C4-2B (cell line): Measurements from ENCODE around the gene ETV4.

Experiments
- H3K27ac ChIP-seq: fragments of 450-650 bp; 2 replicates; pipeline ENCODE4 v1.5.1; 2017
- ZFX ChIP-seq: fragments of 450-650 bp; IDR thresholded peaks from 2 replicates; pipeline ENCODE4 v1.6.1; 2017
- TF ChIP-seq, protein P1 (sequence below): fragments of 450-650 bp; conservative IDR thresholded peaks from 2 replicates; pipeline ENCODE4 v1.5.1; 2017; ENCODE audit warnings: mild to moderate bottlenecking

Gene ETV4

DNA sequence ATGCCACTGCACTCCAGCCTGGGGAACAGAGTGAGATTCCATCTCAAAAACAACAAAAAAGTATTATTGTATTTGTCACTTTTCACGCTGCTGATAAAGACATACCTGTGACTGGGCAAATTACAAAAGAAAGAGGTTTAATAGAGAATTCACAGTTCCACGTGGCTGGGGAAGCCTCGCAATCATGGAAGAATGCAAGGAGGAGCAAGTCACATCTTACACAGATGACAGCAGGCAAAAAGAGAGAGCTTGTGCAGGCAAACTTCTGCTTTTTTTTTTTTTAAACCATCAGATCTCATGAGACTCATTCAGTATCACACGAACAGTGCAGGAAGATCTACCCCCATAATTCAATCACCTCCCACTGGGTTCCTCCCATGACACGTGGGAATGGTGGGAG, 41.5 kb upstream of the ETV4 start:
- TF ChIP-seq, protein P1, sequence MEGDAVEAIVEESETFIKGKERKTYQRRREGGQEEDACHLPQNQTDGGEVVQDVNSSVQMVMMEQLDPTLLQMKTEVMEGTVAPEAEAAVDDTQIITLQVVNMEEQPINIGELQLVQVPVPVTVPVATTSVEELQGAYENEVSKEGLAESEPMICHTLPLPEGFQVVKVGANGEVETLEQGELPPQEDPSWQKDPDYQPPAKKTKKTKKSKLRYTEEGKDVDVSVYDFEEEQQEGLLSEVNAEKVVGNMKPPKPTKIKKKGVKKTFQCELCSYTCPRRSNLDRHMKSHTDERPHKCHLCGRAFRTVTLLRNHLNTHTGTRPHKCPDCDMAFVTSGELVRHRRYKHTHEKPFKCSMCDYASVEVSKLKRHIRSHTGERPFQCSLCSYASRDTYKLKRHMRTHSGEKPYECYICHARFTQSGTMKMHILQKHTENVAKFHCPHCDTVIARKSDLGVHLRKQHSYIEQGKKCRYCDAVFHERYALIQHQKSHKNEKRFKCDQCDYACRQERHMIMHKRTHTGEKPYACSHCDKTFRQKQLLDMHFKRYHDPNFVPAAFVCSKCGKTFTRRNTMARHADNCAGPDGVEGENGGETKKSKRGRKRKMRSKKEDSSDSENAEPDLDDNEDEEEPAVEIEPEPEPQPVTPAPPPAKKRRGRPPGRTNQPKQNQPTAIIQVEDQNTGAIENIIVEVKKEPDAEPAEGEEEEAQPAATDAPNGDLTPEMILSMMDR = no peak
- no peak for TF ChIP-seq ZFX
- no peak overlapping the region for H3K27ac ChIP-seq

DNA sequence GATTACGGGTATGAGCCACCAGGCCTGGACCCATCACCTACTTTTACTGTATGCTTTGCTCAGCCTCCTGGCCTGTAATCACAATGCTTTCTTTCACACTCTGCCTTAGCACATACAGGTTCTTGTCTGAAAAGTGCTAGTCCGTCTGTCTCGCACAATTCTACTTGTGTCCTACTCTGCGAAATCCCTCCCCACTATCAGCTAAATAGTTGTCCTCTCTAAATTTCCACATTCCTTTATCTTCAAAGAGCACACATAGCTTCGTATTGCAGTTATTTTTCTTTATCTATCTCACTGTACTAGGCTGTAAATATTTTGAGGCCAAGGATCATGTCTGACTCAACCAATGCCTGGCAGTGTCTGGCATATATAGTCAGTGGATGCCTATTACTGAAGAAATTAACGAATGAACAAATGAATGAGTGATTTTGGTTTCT, 38.5 kb upstream of the ETV4 start:
- no peak overlapping the region for H3K27ac ChIP-seq
- TF ChIP-seq, protein P1 = no peak
- no peak for TF ChIP-seq ZFX

DNA sequence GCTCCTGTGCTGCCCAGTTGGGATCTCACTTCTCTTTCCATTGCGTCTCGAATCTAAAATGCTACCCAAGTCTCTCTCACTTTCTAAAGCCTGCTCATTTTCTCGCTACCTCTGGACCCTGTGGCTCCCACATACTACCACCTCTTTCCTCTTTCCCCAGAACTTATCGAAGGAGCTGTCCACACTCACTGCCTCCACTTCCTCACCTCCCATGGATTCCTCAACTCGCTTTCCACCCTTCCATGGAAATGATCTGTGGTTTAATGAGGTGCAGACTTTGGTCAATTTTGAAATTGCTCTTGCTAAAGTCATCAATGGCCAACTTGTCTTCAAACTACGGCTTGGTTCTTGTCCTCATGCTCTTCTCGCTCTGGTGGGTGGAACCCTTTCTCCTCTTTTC, 37.2 kb upstream of the ETV4 start:
- no peak overlapping the region for H3K27ac ChIP-seq
- TF ChIP-seq, protein P1 = no peak
- TF ChIP-seq ZFX = no peak

DNA sequence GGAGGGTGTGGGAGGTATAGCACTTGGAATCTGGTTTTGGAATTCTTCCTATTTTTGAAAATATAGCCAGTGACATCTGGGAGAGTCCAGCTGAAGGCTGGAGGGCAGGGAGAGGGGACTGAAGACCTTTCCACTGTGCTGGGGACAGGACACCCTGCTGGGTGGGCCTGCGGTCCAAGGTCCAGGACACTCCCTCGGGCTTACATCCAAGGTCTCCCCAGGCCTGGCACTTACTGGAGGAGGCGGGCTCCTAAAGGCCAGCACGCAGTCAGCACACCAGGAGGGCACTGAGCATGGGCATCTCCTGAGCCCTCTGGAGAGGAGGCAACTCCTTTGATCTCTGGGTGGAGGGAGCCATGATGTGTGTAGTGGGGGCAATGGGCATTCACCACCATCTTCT, 35.5 kb upstream of the ETV4 start:
- TF ChIP-seq, protein P1 = no peak
- no peak for TF ChIP-seq ZFX
- H3K27ac ChIP-seq = no peak overlapping the region

DNA sequence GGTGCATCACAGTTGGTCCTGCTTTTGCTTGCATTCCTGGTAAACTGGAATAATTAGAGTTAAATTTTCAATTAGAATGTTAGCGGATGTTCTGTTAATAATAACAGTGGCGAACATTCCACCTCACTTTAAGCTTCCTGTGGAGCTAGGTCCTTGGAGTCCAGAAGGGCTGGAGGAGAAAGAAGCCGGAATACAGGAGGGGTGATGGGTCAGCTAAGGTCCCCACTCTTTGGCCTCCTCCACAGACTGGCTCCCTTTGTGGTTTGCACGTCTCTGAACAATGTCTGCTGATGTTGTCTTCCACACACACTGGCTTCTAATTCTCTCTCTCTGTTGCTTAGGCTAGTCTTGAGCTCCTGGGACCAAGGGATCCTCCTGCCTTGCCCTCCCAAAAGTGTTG, 35.0 kb upstream of the ETV4 start:
- H3K27ac ChIP-seq = no peak overlapping the region
- TF ChIP-seq ZFX = no peak
- TF ChIP-seq, protein P1 = no peak

DNA sequence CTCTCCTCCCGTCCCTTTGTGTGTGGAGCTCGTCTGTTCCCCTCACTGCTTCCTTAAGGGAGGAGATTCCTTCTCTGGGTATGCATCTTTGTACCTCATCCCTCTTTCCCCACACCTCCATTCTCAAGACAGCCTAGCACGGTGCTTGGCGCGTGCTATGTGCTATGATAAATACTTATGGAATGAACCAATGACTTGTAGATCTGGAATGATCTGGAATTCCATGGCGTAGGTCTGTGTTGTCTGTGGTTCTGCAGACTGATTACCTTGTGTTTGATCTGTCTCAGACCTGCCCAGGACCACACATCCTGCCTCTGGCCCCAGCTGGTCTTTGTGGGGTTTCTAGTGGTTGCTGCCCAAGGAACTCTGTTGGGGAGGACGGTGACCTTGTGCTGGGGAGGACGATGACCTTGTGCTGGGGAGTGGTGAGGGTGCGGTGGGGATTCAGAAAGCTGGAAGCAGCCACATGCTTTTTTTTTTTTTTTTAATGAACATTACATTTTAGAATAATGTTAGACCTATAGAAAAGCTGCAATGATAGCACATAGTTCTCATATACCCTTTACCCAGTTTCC, 33.5 kb upstream of the ETV4 start:
- TF ChIP-seq, protein P1 = no peak
- H3K27ac ChIP-seq = no peak overlapping the region

DNA sequence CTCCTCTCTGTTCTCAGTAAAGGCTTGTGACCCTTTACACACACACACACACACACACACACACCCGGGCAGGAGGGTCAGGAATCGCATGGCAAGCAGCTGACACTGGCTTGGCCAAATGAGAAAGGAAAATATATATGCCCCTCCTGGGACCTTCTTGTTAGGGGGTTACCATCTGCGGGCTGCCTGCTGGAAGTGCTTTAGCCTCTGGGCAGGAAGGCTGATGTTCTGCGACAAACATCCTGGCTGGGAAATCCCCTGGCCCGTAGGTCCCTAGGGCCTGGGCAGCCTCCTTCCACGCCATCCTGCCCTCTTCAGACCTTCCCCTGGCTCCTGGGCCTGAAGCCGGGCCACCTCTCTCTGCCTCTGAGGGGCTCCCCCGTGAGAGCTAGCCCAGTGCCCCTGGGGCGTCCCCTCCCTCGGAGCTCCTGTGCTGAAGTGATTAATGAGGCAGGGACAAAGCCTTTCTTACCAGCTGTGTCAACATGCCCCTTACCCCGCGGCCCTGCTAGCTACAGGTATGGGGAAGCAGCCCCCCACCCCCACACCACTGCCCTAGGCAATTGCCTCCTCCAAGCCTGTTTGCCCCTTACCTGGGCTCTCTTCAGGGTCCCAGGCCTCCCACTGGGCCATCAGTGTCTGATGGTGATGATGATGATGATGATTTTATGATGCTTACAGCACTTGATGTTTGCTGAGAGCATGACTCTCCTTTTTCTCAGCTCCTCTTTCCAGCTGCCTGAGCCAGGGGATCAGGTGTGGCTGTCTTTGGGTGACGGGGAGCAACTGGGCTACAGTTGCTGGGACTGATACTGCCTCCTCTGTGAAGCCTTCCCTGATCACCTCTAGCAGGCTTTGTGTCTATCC, 32.8 kb upstream of the ETV4 start:
- no peak overlapping the region for H3K27ac ChIP-seq
- TF ChIP-seq, protein P1 = no peak
- no peak for TF ChIP-seq ZFX
